Sigmoid colon (tissue), 7 donors: ENCODE results near the gene ANO2. TPM values are rescaled to one million over a fixed set of nuclear protein-coding genes. Genes with fewer than 3 reads are reported as not detected.
"Not testable (repeated sequence)": the region's sequence is repeated elsewhere in the genome, so short reads cannot be mapped to it uniquely, and the experiment has no call there.

ENCODE experiments used
- DNase-seq: peaks from one replicate; pipeline ENCODE4 v3.0.0-alpha.2; 2019
- H3K27ac ChIP-seq, 4 donors: fragments of 200-600 bp; sonication (generic); one replicate each; pipeline ENCODE4 v1.5.1; 2016 to 2019; ENCODE audit warnings: mild to moderate bottlenecking in 1 of 4
- H3K27me3 ChIP-seq, 3 donors: fragments of 200-600 bp; sonication (generic); one replicate each; pipeline ENCODE4 v1.5.1; 2019; ENCODE audit warnings: mild to moderate bottlenecking in 1 of 3
- H3K36me3 ChIP-seq, 4 donors: fragments of 200-600 bp; sonication (generic); one replicate each; pipeline ENCODE4 v1.5.1; 2016 to 2019
- H3K4me1 ChIP-seq, 4 donors: fragments of 200-600 bp; sonication (generic); one replicate each; pipeline ENCODE4 v1.5.1; 2017 to 2019
- H3K4me3 ChIP-seq, 4 donors: fragments of 200-600 bp; sonication (generic); one replicate each; pipeline ENCODE4 v1.5.1; 2017 to 2019; ENCODE audit warnings: mild to moderate bottlenecking in 2 of 4, moderate library complexity in 1 of 4
- H3K9me3 ChIP-seq, 4 donors: fragments of 200-600 bp in 3 of 4; sonication (generic) in 3 of 4; one replicate each; pipeline versions ENCODE4 v1.5.1 to v1.6.1; 2013 to 2019
- EP300 ChIP-seq, 4 donors: sonication (generic); formaldehyde crosslinking; IDR thresholded peaks; one replicate each; pipeline ENCODE4 v1.6.1; 2017; ENCODE audit warnings: antibody characterized with exemption in 4 of 4
- POLR2A ChIP-seq, 2 donors: fragments of 450-650 bp; IDR thresholded peaks; one replicate each; pipeline ENCODE4 v1.6.1; 2016; ENCODE audit warnings: antibody characterized with exemption in 2 of 2, mild to moderate bottlenecking in 2 of 2, moderate library complexity in 2 of 2
- POLR2AphosphoS5 ChIP-seq, 4 donors: sonication (generic); formaldehyde crosslinking; IDR thresholded peaks; one replicate each; pipeline ENCODE4 v1.6.1; 2017; ENCODE audit warnings: antibody characterized with exemption in 4 of 4
- WGBS, 2 donors: extraction: QIAGEN DNeasy Blood & Tissue Kit; methylation state at CpG; one replicate each; pipeline ENCODE4 v1.1.7; 2013; 5-methylcytosine and 5-hydroxymethylcytosine counted together
- intact Hi-C: fragments of 100-400 bp; cut with DNase I; formaldehyde crosslinking; loops from one replicate; pipeline ENCODE4 v1.15.1; 2023
- polyA plus RNA-seq, 3 donors: library from polyadenylated mRNA; stranded (reverse); fragments of 200-250 nt; gene quantifications; one replicate each; pipeline ENCODE4 v1.2.3, GENCODE V29; 2013
- total RNA-seq, 4 donors: library from RNA; depleted of rRNA; stranded (reverse); fragments of >200 nt; gene quantifications; one replicate each; pipeline ENCODE4 v1.1.0, GENCODE V29; 2016
- TF ChIP-seq, protein P1 (sequence below), 4 experiments: fragments of 450-650 bp in 3 of 4; fragments of 200-600 bp in 1 of 4; IDR thresholded peaks; one replicate each; pipeline ENCODE4 v1.5.1; 2016 to 2019; ENCODE audit warnings: antibody characterized with exemption in 4 of 4, mild to moderate bottlenecking in 3 of 4, moderate library complexity in 2 of 4
- donor health status: healthy with polysubstance abuse.
- donor health status: Bipolar disorder and iron deficiency.
- donor health status: healthy.

Gene ANO2
- total and polyA plus RNA-seq, 7 donors, result 0.46 to 4.3 (median 1.8) TPM; not detected in 1

DNA sequence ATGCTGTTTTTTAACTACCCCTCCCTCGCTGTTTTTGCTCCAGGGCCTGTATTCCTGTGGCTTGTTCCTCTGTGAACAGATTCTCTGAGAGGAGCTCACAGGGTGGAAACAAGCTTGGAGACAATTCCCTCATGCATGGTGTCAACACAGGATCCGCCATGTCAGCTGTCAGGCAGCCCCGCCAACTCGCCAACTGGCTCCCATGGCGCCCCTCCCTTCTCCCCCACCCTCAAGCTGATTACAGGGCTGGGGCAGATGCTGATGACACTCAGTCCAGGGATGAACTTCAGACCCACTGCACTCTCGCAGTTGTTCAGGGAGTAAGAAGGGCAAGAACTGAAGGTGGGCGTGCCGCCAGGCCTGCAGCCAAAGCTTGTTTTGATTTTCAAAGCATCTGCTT is 283.2 kb downstream of the ANO2 start:
- TF ChIP-seq EP300 (IDR thresholded peaks at IDR 0.05) (no peak), POLR2AphosphoS5 (IDR thresholded peaks at IDR 0.05) (no peak)
- TF ChIP-seq, protein P1, sequence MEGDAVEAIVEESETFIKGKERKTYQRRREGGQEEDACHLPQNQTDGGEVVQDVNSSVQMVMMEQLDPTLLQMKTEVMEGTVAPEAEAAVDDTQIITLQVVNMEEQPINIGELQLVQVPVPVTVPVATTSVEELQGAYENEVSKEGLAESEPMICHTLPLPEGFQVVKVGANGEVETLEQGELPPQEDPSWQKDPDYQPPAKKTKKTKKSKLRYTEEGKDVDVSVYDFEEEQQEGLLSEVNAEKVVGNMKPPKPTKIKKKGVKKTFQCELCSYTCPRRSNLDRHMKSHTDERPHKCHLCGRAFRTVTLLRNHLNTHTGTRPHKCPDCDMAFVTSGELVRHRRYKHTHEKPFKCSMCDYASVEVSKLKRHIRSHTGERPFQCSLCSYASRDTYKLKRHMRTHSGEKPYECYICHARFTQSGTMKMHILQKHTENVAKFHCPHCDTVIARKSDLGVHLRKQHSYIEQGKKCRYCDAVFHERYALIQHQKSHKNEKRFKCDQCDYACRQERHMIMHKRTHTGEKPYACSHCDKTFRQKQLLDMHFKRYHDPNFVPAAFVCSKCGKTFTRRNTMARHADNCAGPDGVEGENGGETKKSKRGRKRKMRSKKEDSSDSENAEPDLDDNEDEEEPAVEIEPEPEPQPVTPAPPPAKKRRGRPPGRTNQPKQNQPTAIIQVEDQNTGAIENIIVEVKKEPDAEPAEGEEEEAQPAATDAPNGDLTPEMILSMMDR (IDR thresholded peaks at IDR 0.05), result no peak
- intact Hi-C loops, result no loop called here
- Histone ChIP-seq H3K27ac (no peak overlapping the region), H3K9me3 (no peaks in the 10 kb centered on the region), H3K4me3 (no peak overlapping the region), H3K27me3 (no peaks in the 10 kb centered on the region), H3K36me3 (no peaks in the 10 kb centered on the region), H3K4me1 (no peaks in the 10 kb centered on the region)
- no peak for DNase-seq
- WGBS, 2 donors, result 50 to 87% methylated on average over 8 of the region's 8 CpGs

DNA sequence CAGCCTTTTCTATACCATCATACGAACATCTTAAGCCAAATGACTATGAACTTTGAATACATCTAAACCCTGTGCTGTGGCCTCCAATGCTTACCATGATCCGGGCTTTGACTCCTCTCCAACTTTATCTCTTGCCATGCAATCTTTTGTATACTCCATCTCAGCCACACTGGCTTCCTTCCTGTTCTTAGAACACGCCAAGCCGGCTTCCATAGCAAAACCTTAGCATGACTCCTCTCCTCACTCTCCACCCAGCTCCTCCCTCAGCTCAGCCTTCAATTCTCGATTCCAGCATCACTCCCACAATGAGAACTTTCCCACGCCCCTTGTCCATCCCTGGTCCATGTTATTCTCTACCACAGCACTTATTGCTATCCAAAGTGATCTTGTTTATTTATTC is 284.8 kb downstream of the ANO2 start:
- Histone ChIP-seq H3K27ac (no peak overlapping the region), H3K27me3 (no peaks in the 10 kb centered on the region), H3K4me3 (no peak overlapping the region), H3K4me1 (no peaks in the 10 kb centered on the region), H3K9me3 (no peaks in the 10 kb centered on the region), H3K36me3 (no peaks in the 10 kb centered on the region)
- 75 to 77% methylated on average over 6 of the region's 6 CpGs for WGBS, 2 donors
- intact Hi-C loops, result no loop called here
- DNase-seq, result no peak
- no peak for TF ChIP-seq POLR2A (IDR thresholded peaks at IDR 0.05)
- no peak for TF ChIP-seq EP300 (IDR thresholded peaks at IDR 0.05)
- no peak for TF ChIP-seq POLR2AphosphoS5 (IDR thresholded peaks at IDR 0.05)
- TF ChIP-seq, protein P1 (IDR thresholded peaks at IDR 0.05), result no peak

DNA sequence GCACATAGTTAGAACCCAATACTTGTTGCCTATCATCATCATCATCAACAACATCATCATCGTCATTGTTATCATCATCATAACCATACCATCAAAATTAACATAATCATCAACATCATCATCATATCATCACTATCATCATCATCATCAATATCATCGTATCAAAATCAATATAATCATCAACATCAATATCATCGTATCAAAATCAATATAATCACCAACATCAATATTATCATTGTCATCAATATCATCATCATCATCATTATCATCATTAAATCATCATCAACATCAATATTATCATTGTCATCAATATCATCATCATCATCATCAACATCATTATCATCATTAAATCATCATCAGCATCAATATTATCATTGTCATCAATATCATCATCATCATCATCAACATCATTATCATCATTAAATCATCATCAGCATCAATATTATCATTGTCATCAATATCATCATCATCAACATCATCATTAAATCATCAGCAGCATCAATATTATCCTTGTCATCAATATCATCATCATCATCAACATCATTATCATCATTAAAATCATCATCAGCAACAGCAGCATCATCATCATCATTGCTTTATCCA is 286.6 kb downstream of the ANO2 start:
- H3K27ac ChIP-seq, H3K36me3 ChIP-seq, H3K9me3 ChIP-seq, H3K4me3 ChIP-seq, H3K27me3 ChIP-seq, intact Hi-C loops, DNase-seq, H3K4me1 ChIP-seq: not testable (repeated sequence)
- WGBS, 2 donors, result 93 to 94% methylated on average over 3 of the region's 3 CpGs

DNA sequence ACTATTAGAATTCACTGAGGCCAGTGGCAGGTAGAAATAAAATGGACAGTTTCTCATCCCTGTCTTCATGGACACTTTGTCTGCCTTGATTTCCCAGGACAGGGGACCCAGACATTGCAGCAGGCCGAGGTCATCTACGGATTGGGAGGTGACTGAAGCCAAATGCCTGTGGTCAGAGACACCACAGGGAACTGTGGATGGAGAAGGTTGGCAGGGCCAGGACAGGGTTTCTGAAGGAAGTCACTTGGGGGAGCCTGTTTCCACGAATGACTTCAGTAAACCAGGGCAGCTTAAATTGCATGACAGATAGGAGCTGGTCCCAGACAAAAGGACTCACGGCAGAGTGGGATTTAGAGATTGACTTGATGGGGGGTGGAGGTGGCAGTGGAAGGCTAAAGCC is 288.2 kb downstream of the ANO2 start:
- no peak overlapping the region for H3K4me3 ChIP-seq
- no peaks in the 10 kb centered on the region for H3K9me3 ChIP-seq
- TF ChIP-seq, protein P1 (IDR thresholded peaks at IDR 0.05), result no peak
- no peak for TF ChIP-seq POLR2A (IDR thresholded peaks at IDR 0.05)
- no peak for TF ChIP-seq EP300 (IDR thresholded peaks at IDR 0.05)
- no peak for TF ChIP-seq POLR2AphosphoS5 (IDR thresholded peaks at IDR 0.05)
- WGBS, 2 donors, result 85 to 89% methylated on average over 4 of the region's 4 CpGs
- no peaks in the 10 kb centered on the region for H3K27me3 ChIP-seq
- H3K27ac ChIP-seq, result no peak overlapping the region
- DNase-seq, result no peak
- intact Hi-C loops, result no loop called here
- no peaks in the 10 kb centered on the region for H3K4me1 ChIP-seq
- no peaks in the 10 kb centered on the region for H3K36me3 ChIP-seq

DNA sequence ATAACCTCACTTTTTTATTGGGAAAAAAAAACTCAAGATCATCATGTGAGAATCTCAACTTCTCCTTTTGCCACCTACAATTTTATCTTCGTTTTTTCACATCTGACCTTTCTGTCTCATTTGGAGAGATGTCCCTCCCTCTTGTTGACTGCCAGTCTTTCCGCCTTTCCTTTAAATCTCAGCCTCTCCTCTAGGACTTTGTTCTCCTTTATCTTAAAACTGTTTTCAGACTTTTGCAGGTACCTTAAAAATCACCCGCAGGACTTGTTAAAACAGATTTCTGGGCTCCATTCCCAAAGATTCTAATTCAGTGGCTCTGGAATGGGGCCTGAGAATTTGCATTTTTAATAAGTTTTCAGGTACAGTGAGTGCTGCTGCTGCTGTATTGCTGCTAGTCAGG is 289.9 kb downstream of the ANO2 start:
- Histone ChIP-seq H3K36me3 (no peaks in the 10 kb centered on the region), H3K27me3 (no peaks in the 10 kb centered on the region), H3K27ac (no peak overlapping the region), H3K4me3 (no peak overlapping the region), H3K9me3 (no peaks in the 10 kb centered on the region), H3K4me1 (no peaks in the 10 kb centered on the region)
- WGBS, 2 donors, result 20 to 67% methylated on average over 3 of the region's 3 CpGs
- DNase-seq, result no peak
- TF ChIP-seq POLR2A (IDR thresholded peaks at IDR 0.05) (no peak), EP300 (IDR thresholded peaks at IDR 0.05) (no peak), POLR2AphosphoS5 (IDR thresholded peaks at IDR 0.05) (no peak)
- intact Hi-C loops, result no loop called here

DNA sequence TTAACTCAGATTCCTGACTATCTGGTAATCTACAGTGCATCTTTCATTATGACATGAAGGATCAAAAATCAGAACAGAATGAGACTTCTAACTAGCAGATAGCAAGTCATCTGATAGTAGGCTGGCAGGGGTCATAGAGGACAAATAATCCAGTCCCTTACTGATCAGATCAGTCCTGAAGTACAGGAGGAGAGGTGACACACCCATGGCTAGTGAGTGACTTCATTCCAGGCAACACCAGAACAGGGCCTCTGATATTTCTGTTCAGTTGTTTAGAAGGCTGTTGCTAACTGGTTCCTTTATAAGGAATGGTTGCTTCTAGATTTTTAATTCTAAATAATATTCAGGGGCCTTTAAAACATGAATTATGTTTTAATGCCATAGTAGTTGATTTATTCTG is 291.0 kb downstream of the ANO2 start:
- Histone ChIP-seq H3K27ac (no peak overlapping the region), H3K4me1 (no peaks in the 10 kb centered on the region), H3K27me3 (no peaks in the 10 kb centered on the region), H3K4me3 (no peak overlapping the region), H3K36me3 (no peaks in the 10 kb centered on the region), H3K9me3 (no peaks in the 10 kb centered on the region)
- DNase-seq, result no peak
- TF ChIP-seq, protein P1 (IDR thresholded peaks at IDR 0.05), result no peak
- TF ChIP-seq POLR2A (IDR thresholded peaks at IDR 0.05), result no peak
- TF ChIP-seq POLR2AphosphoS5 (IDR thresholded peaks at IDR 0.05), result no peak
- TF ChIP-seq EP300 (IDR thresholded peaks at IDR 0.05), result no peak
- intact Hi-C loops, result no loop called here
